PC-9 (cell line): ENCODE data around the gene ANKRD26. TPM values are rescaled to one million over a fixed set of nuclear protein-coding genes. Genes with fewer than 3 reads are reported as not detected.

Experiments used
- BruUV-seq: library from RNA; stranded (reverse); fragments of 400-500 nt; replicated peaks from 2 replicates; lab custom pipeline; 2021; lab: Mats Ljungman, UMichigan
- CTCF ChIA-PET: fragments of 300-600 bp; sonication (Branson Sonifier 250); formaldehyde crosslinking; loops from one replicate; lab custom pipeline; 2022; ENCODE audit warnings: antibody characterized with exemption; lab: Charles Lee
- POLR2A ChIA-PET: fragments of 300-600 bp; sonication (Branson Sonifier 250); formaldehyde crosslinking; loops from one replicate; lab custom pipeline; 2022; ENCODE audit warnings: antibody characterized with exemption; ENCODE audit not compliant: unreplicated experiment; lab: Charles Lee
- DNase-seq, 2 experiments: peaks; one replicate each; pipeline versions ENCODE4 v3.0.0 to v3.0.0-alpha.2; 2015 to 2022; ENCODE audit warnings: mixed read lengths in 1 of 2
- H2AFZ ChIP-seq: fragments of 200-600 bp; sonication (generic); 2 replicates; pipeline ENCODE4 v1.8.1; 2017; ENCODE audit warnings: antibody characterized with exemption
- H3F3A ChIP-seq: fragments of 200-600 bp; sonication (generic); 2 replicates; pipeline ENCODE4 v1.8.1; 2017; ENCODE audit warnings: antibody characterized with exemption, mild to moderate bottlenecking, low read depth; ENCODE audit not compliant: insufficient read depth
- H3K27ac ChIP-seq: fragments of 200-600 bp; sonication (generic); 2 replicates; pipeline ENCODE4 v1.6.1; 2016; ENCODE audit warnings: mixed run types
- H3K27me3 ChIP-seq: fragments of 200-600 bp; sonication (generic); 2 replicates; pipeline ENCODE4 v1.6.1; 2016; ENCODE audit warnings: low read depth, mixed run types; ENCODE audit not compliant: insufficient read depth
- H3K36me3 ChIP-seq: fragments of 200-600 bp; sonication (generic); 2 replicates; pipeline ENCODE4 v1.6.1; 2016; ENCODE audit warnings: low read depth, mixed run types
- H3K4me1 ChIP-seq: fragments of 200-600 bp; sonication (generic); replicated peaks from 2 replicates; pipeline ENCODE4 v1.6.1; 2016; ENCODE audit warnings: mixed run types; ENCODE audit not compliant: insufficient read depth
- H3K4me2 ChIP-seq: fragments of 200-600 bp; sonication (generic); 2 replicates; pipeline ENCODE4 v1.6.1; 2017; ENCODE audit warnings: mixed run types
- H3K4me3 ChIP-seq: fragments of 200-600 bp; sonication (generic); 2 replicates; pipeline ENCODE4 v1.6.1; 2016; ENCODE audit warnings: mixed run types
- H3K79me2 ChIP-seq: fragments of 200-600 bp; sonication (generic); 2 replicates; pipeline ENCODE4 v1.6.1; 2017; ENCODE audit warnings: low read depth, mixed run types
- H3K9me2 ChIP-seq: fragments of 200-600 bp; sonication (generic); 2 replicates; pipeline ENCODE4 v1.8.1; 2017; ENCODE audit warnings: mild to moderate bottlenecking; ENCODE audit not compliant: insufficient read depth
- H3K9me3 ChIP-seq: fragments of 200-600 bp; sonication (generic); 2 replicates; pipeline ENCODE4 v1.8.1; 2016; ENCODE audit warnings: low read depth; ENCODE audit not compliant: insufficient read depth
- H4K20me1 ChIP-seq: fragments of 200-600 bp; sonication (generic); 2 replicates; pipeline ENCODE4 v1.8.1; 2017; ENCODE audit not compliant: insufficient read depth
- EZH2 ChIP-seq: fragments of 200-600 bp; sonication (generic); IDR thresholded peaks from 2 replicates; pipeline ENCODE4 v1.8.0; 2017; ENCODE audit warnings: antibody characterized with exemption, low read depth
- intact Hi-C: fragments of 100-400 bp; cut with micrococcal nuclease; formaldehyde crosslinking; loops from one replicate; pipeline ENCODE4 v1.10.0; 2022; ENCODE audit not compliant: unreplicated experiment
- total RNA-seq: library from RNA; stranded (reverse); gene quantifications from 2 replicates; pipeline ENCODE4 v1.2.3, GENCODE V29; 2021
- TF ChIP-seq, protein P1 (sequence below): fragments of 200-600 bp; sonication (generic); conservative IDR thresholded peaks from 2 replicates; pipeline ENCODE4 v1.6.1; 2017; ENCODE audit warnings: mixed run types, antibody characterized with exemption, mild to moderate bottlenecking, moderate library complexity

Gene ANKRD26
- total RNA-seq, 1 experiment from 2014 or later = 12.9 TPM

DNA sequence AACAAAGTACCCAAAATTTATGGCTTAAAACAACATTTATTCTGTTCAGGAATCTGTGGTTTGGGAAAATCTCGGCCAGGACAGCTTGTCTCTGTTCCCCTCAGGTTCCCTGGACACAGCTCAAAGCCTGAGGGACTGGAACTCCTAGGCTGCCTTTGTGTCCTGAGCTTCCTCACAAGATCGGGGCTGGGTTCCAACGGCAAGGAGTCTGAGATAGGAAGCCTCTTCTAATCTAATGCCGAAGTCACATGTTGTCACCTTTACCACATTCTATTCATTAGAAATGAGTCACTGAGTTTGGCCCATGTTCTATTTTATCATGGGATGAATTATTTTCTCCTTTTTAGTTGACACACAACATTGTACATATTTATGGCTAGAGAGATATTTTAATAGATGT, 80.5 kb downstream of the ANKRD26 start:
- TF ChIP-seq, protein P1, sequence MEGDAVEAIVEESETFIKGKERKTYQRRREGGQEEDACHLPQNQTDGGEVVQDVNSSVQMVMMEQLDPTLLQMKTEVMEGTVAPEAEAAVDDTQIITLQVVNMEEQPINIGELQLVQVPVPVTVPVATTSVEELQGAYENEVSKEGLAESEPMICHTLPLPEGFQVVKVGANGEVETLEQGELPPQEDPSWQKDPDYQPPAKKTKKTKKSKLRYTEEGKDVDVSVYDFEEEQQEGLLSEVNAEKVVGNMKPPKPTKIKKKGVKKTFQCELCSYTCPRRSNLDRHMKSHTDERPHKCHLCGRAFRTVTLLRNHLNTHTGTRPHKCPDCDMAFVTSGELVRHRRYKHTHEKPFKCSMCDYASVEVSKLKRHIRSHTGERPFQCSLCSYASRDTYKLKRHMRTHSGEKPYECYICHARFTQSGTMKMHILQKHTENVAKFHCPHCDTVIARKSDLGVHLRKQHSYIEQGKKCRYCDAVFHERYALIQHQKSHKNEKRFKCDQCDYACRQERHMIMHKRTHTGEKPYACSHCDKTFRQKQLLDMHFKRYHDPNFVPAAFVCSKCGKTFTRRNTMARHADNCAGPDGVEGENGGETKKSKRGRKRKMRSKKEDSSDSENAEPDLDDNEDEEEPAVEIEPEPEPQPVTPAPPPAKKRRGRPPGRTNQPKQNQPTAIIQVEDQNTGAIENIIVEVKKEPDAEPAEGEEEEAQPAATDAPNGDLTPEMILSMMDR = no peak
- no peak for TF ChIP-seq EZH2
- Histone ChIP-seq H3K36me3 (no peaks in the 10 kb centered on the region), H3F3A (no peaks in the 10 kb centered on the region), H3K4me2 (no peak overlapping the region), H3K27ac (no peak overlapping the region), H3K9me2 (no peaks in the 10 kb centered on the region), H4K20me1 (no peaks in the 10 kb centered on the region), H3K4me3 (no peak overlapping the region), H3K4me1 (no peaks in the 10 kb centered on the region), H3K27me3 (no peaks in the 10 kb centered on the region), H3K9me3 (no peaks in the 10 kb centered on the region), H2AFZ (no peak overlapping the region), H3K79me2 (no peaks in the 10 kb centered on the region)
- no TSS peak for BruUV-seq
- ChIA-PET POLR2A (no interaction called here), CTCF (no interaction called here)
- DNase-seq = no peak
- intact Hi-C loops = no loop called here

DNA sequence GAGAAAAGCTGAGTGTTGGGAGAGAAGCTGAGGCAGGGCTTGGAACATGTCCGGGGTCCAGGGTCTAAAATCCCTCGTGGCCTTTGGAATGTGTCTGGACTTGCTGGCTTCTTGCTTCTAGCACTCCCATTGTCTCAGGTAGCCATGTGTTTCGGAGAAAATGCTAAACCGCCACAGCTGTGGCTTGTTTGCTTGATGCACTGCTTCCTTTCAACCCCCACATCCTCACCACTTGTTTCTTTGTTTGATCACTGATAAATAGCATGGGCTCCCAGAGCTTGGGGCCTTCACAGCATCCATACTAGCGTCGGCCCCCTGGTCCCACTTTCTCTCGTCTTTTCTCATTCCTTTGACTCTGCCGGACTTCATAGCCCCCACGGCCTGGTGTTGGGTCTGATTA, 102.7 kb downstream of the ANKRD26 start:
- intact Hi-C loops = no loop called here
- TF ChIP-seq, protein P1 = no peak
- no peak for TF ChIP-seq EZH2
- BruUV-seq = no TSS peak

DNA sequence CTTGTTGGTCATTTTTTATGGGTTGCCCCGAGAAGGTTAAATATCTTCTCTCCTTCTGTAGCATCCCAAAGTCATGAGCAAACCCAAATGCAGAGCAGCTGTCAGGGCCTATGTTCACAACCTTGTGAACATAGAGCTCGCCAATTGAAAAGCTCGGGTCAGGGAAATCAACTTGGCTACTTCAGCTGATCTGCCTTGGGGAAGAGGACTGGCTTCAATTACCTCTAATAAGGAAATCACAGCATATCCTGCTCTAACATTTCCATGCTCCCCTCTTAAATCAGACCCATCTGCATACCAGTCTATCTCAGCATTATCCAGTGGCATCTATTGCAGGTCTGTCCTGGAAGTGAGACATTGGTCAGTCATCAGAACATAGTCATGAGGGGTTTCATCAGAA, 105.6 kb downstream of the ANKRD26 start:
- H3K79me2 ChIP-seq = no peaks in the 10 kb centered on the region
- TF ChIP-seq EZH2 = no peak
- TF ChIP-seq, protein P1 = no peak
- H3K27me3 ChIP-seq = no peaks in the 10 kb centered on the region
- H3F3A ChIP-seq = no peaks in the 10 kb centered on the region
- H3K4me2 ChIP-seq = no peak overlapping the region
- no peaks in the 10 kb centered on the region for H3K9me3 ChIP-seq
- CTCF ChIA-PET = no interaction called here
- no peaks in the 10 kb centered on the region for H3K9me2 ChIP-seq
- H2AFZ ChIP-seq = no peak overlapping the region
- POLR2A ChIA-PET = no interaction called here
- H3K4me3 ChIP-seq = no peak overlapping the region
- intact Hi-C loops = no loop called here
- DNase-seq = no peak
- H4K20me1 ChIP-seq = no peaks in the 10 kb centered on the region
- H3K36me3 ChIP-seq = no peaks in the 10 kb centered on the region
- H3K27ac ChIP-seq = no peak overlapping the region
- BruUV-seq = no TSS peak
- no peaks in the 10 kb centered on the region for H3K4me1 ChIP-seq

More for the DNA sequence above, 102.7 kb downstream of the ANKRD26 start:
- DNase-seq = no peak
- no peaks in the 10 kb centered on the region for H3K4me1 ChIP-seq
- H3F3A ChIP-seq = no peaks in the 10 kb centered on the region
- no peak overlapping the region for H2AFZ ChIP-seq
- ChIA-PET CTCF (no interaction called here), POLR2A (no interaction called here)
- H3K4me2 ChIP-seq = no peak overlapping the region
- H3K9me3 ChIP-seq = no peaks in the 10 kb centered on the region
- H3K9me2 ChIP-seq = no peaks in the 10 kb centered on the region
- no peaks in the 10 kb centered on the region for H3K79me2 ChIP-seq
- no peak overlapping the region for H3K4me3 ChIP-seq
- H3K36me3 ChIP-seq = no peaks in the 10 kb centered on the region
- H3K27me3 ChIP-seq = no peaks in the 10 kb centered on the region
- H4K20me1 ChIP-seq = no peaks in the 10 kb centered on the region
- H3K27ac ChIP-seq = no peak overlapping the region
